OCI-LY1 (cell line): ENCODE data around the gene MT1X.

Experiments
- EZH2 ChIP-seq: fragments of 200-600 bp; sonication (generic), shearing (Covaris generic); IDR thresholded peaks from 2 replicates; pipeline ENCODE4 v1.8.0; 2017; ENCODE audit warnings: borderline replicate concordance, mixed run types, mild to moderate bottlenecking, antibody characterized with exemption, low read length, moderate library complexity, mixed read lengths
- TF ChIP-seq, protein P1 (sequence below): fragments of 200-600 bp; sonication (generic), shearing (Covaris generic); IDR thresholded peaks from 2 replicates; pipeline ENCODE4 v1.5.1; 2017; ENCODE audit warnings: mild to moderate bottlenecking, antibody characterized with exemption, low read length, moderate library complexity, mixed read lengths

DNA sequence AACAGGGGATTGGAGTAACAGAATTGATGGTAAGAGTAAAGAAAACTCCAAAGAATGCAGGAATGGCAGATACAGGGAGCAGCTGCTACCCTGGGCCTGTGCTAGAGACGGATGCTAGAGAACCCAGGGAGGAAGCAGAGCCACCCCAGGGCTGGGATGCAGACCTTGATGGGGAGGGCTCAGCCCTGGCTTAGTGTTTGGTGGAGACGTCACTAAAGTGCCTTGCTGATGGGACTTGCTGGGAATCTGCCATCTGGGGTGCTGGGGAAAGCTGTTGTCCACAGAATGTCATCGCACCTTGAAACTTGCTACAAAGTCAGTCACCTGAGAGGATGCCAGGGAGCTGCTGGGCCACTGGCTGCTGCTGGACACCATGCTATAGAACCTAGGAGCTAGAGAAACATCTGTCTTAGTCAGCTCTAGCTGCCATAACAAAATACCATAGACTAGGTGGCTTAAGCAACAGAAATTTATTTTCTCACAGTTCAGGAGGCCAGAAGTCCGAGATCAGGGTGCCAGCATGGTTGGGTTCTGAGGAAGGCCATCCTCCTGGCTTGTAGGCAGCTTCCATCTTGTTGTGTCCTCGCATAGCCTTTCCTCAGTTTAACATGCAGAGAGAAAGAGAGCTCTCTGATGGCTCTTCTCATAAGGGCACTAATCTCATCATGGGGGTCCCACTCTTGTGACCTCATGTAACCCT is 15.3 kb downstream of the MT1X start:
- TF ChIP-seq, protein P1, sequence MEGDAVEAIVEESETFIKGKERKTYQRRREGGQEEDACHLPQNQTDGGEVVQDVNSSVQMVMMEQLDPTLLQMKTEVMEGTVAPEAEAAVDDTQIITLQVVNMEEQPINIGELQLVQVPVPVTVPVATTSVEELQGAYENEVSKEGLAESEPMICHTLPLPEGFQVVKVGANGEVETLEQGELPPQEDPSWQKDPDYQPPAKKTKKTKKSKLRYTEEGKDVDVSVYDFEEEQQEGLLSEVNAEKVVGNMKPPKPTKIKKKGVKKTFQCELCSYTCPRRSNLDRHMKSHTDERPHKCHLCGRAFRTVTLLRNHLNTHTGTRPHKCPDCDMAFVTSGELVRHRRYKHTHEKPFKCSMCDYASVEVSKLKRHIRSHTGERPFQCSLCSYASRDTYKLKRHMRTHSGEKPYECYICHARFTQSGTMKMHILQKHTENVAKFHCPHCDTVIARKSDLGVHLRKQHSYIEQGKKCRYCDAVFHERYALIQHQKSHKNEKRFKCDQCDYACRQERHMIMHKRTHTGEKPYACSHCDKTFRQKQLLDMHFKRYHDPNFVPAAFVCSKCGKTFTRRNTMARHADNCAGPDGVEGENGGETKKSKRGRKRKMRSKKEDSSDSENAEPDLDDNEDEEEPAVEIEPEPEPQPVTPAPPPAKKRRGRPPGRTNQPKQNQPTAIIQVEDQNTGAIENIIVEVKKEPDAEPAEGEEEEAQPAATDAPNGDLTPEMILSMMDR, result no peak
- TF ChIP-seq EZH2, result no peak
